Measurements from ENCODE around the gene PPP5C.
A peak's percentile ranks its signal among the peaks of the same experiment; 100 is the strongest.
"Not testable (repeated sequence)": the region's sequence is repeated elsewhere in the genome, so short reads cannot be mapped to it uniquely, and the experiment has no call there.

The PPP5C gene

GRCh38 chr19:46346821-46347571 lies at the start of gene PPP5C:
PPP5C (plus strand) TSS chr19:46347087; CDS start chr19:46347097, 10 bp downstream.
- DNase-seq = peak; percentile 94

DNA sequence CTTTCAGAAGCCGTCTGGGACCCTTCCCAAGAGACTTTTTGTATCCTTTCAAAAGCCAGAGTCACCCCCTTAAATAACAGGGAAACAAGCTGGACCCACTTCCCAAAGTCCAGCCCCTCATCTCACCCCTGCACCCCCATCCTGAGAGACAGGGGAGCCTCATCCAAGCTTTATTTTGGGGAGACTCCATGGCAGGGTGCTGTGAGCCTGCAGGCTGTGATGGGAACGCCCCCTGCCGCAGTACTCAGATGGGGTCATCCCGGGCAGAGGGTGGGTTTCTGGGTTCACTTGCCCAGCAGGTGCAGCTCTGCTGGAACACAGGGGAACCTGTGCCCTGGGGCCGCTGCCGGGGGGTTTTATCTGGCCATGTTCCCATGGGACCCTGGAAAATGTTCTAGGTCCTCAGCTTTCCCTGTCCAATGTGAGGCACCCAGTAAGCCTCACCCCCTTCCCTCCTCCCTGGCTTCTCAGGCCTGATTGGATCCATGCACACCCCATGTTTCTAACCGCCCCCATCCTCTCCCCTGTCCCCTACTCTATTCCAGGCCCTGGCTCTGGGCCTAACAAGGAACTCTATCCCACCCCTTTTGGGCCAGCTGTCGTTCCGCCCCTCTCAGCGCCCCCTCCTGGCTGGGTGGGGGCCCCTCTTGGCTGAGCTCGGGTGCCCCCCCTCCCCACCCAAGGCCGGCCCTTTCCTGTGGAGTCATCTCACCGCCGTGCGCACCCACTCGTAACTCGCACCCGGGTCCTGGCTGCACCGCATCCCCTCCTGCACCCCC lies 49.0 kb upstream of the PPP5C start:
- DNase-seq = no peak

DNA sequence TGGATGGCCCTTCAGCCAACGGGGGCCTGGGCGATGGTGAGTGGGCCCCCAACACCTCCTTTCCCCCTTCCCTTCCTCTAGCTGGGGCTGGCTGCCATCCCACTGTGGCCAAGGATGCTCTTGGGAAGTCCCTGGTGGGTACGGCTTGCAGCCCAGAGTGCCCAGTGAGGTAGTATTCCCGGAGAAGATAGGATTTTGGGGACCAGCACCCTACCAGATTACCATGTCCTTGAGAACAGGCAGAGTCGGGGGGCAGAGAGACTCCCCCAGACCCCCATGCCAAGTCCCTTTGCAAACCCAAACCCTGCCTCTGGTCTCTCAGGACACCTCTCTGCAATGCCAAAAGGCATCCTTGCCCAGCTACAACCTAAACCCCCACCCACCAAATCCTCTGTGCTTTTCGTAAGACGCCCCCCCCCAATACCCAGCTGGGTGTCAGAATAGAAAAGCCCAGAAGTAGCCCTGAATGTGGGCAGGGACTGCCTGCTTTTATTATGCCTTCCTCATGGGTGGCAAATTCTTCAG lies 48.3 kb upstream of the PPP5C start:
- DNase-seq = no peak

DNA sequence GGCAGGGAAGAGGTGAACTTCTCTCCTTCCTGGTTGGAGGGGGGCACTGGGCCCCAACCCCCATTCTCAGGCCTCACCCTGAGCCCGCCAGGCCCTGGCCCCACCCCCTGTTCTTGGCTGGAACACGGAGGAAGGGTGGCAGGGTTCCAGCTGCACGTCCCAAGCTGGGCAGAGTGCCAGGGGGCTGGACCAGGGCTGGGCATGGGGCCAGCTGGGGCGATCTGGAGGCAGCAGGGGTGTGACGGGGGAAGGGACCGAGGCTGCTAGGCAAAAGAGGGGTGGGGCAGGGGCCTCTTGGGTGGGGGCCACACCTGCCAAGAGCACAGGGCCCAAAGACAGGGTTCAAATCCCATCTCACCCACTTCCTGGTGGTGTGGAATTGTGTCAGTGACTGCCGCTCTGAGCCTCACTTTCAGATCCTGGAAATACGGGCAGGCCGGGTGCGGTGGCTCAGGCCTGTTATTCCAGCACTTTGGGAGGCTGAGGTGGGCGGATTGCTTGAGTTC lies 47.8 kb upstream of the PPP5C start:
- DNase-seq = peak; percentile 96

DNA sequence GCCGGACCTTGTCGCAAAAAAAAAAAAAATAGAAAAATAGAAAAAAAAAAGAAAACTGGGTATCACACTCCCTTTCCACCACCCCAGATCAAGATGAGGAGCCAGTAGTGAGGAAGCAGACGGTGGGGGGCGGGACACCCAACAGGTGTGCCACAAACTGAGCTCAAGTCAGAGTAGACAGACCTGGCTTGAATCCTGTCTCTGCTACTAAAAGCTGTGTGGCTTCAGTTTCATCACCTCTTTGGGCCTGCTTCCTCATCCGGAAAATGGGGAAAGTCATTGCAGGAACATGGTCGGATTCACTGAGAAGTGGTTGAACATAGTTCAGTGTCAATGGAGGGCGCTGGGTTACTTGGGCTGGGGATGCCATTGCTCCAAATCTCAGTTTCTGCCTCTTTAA lies 47.2 kb upstream of the PPP5C start:
- no peak for DNase-seq

DNA sequence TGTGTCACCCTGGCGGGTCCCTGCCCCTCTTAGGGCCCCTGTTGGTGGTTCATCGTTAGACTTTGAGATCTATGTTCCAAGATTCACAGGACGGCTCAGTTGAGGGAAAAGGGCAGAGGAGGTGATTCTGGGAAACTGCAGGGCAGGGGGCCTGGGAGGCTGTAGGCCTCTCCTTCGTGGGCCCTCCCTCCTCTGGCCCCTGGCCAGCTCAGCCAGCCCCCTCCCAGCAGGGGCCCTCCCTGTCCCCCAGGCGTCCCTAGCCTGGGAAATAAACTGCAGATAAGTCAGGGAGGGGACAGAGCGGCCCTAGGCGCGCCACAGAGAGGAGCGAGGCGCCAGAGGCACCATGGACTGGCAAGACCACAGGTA lies 43.6 kb upstream of the PPP5C start:
- DNase-seq = no peak

- no peak for DNase-seq
These were observed 43.0 kb upstream of the PPP5C start for GRCh38 chr19:46303691-46304397.

DNA sequence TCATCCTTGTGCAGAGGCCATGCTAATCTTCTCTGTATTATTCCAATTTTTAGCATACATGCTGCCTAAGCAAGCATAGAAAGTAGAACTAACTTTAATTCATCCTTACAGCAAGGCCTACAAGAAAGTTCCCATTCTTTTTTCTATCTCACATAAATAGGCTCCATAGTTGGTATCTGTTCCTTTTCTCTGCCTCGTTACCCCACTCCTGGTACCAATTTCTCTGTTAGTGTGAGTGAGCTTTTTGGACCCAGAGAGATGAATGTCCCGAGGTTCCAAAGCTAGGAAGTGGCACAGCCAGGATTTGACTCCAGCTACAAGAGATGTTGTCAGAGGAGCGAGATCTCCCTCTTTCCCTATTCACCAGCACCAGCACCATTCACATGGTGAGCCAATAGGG lies 40.4 kb upstream of the PPP5C start:
- DNase-seq = no peak

DNA sequence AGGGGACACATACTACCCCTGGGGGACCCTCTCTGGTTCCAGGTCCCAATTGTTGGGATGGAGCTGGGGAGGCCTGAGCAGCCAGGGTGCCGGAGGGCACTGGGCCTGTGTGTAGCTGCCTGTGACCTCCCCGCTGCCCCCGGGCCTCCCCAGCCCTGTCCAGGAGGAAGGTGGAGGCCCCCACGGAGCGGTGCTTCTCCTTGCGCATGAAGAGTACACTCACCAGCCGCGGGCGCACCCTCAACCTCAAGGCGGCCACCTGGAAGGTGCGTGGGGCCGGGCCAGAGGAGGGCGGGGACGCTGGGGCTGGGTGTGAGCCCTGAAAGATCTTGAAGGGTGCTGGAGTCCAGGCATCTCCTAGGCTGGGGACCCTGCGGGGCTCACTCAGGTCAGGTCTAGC lies 38.4 kb upstream of the PPP5C start:
- DNase-seq = no peak

DNA sequence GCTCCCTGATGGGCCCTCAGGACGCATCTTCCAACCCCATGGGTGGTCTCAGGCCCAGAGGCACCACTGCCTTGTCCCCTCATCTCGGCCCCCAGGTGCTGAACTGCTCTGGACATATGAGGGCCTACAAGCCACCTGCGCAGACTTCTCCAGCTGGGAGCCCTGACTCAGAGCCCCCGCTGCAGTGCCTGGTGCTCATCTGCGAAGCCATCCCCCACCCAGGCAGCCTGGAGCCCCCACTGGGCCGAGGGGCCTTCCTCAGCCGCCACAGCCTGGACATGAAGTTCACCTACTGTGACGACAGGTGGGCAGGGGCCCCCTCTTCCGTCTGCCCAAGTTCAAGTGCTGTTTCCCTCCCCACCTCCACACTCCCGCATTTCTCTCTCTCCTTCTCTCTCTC lies 37.8 kb upstream of the PPP5C start:
- DNase-seq = no peak

- DNase-seq = no peak
These were observed 35.4 kb upstream of the PPP5C start for GRCh38 chr19:46311444-46311843.

- DNase-seq = not testable (repeated sequence)
These were observed 33.1 kb upstream of the PPP5C start for GRCh38 chr19:46313540-46314469.

- no peak for DNase-seq
These were observed 29.5 kb upstream of the PPP5C start for GRCh38 chr19:46317339-46317738.

- no peak for DNase-seq
These were observed 27.3 kb upstream of the PPP5C start for GRCh38 chr19:46319613-46320012.

- no peak for DNase-seq
These were observed 26.3 kb upstream of the PPP5C start for GRCh38 chr19:46320559-46320958.

DNA sequence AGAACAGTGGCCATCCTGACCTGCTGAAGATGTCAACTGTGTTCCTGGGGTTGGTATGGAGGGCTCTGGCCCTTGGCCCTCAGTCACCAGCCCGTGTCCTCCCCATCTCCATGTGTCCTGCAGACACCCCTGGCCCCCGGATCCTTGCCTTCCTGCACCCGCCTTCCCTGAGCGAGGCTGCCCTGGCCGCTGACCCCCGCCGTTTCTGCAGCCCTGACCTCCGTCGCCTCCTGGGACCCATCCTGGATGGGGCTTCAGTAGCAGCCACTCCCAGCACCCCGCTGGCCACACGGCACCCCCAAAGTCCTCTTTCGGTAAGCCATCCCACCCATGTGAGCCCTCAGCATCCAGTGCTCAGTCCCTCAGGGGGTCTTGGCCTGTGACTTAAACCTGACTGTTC lies 25.2 kb upstream of the PPP5C start:
- DNase-seq = no peak

- not testable (repeated sequence) for DNase-seq
These were observed 23.7 kb upstream of the PPP5C start for GRCh38 chr19:46323227-46323626.

DNA sequence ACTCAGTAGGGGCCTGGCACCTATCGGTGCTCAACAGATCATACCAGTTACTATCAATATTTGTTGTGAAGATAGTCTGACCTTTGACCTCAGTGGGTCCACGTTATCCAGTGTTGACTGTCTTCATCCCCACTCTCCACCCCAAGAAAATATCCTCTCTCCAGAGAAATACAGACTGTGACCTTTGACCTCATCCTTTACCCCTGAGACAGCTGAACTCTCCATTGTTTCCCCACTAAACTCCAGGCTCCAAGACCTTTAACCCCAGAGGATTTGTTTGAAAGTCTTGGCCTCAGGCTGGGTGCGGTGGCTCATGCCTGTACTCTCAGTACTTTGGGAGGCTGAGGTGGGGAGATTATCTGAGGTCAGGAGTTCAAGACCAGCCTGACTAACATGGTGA lies 22.6 kb upstream of the PPP5C start:
- DNase-seq = no peak

GRCh38 chr19:46326608-46327007 lies 20.3 kb upstream of the PPP5C start:
- no peak for DNase-seq

- no peak for DNase-seq
These were observed 18.8 kb upstream of the PPP5C start for GRCh38 chr19:46328079-46328478.

DNA sequence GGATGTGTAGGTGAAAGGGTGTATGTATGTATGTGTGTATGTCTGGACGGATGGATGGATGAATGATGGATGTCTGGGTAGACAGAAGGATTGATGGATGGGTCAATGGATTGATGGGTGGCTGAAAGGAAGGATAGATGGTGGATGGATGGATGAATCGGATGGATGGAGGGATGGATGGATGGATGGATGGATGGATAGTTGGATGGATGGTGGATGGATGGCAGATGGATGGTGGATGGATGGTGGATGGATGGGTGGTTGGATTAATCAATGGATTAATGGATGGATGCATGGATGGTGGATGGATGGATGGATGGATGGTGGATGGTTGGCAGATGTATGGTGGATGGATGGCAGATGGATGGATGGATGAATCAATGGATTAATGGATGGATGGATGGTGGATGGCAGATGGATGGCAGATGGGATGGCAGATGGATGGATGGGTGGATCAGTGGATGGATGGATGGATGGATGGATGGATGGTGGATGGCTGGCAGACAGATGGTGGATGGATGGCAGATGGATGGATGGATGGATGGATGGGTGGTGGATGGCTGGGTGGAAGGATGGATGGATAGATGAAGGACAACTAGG lies 16.5 kb upstream of the PPP5C start:
- no peak for DNase-seq

- DNase-seq = no peak
These were observed 9.4 kb upstream of the PPP5C start for GRCh38 chr19:46337487-46337886.
